GM23338 (cell line): Measurements from ENCODE around the gene TTC33. TPM values are rescaled to one million over a fixed set of nuclear protein-coding genes. Genes with fewer than 3 reads are reported as not detected.

Experiments used
- ATAC-seq: fragments of 200-7000 bp; cut with Tn5 transposase; 3 replicates; pipeline ENCODE4 v1.9.1; 2020
- DNase-seq: peaks from one replicate; pipeline ENCODE4 v3.0.0-alpha.2; 2015; ENCODE audit warnings: low spot score
- H2AFZ ChIP-seq: fragments of 200-600 bp; sonication (generic); 2 replicates; pipeline ENCODE4 v1.8.0; 2016; ENCODE audit warnings: antibody characterized with exemption, mild to moderate bottlenecking, moderate library complexity
- H3F3A ChIP-seq: fragments of 200-600 bp; sonication (generic); replicated peaks from 2 replicates; pipeline ENCODE4 v1.8.0; 2017; ENCODE audit warnings: antibody characterized with exemption, mixed run types, low read depth
- H3K27ac ChIP-seq: fragments of 200-600 bp; sonication (generic); 2 replicates; pipeline ENCODE4 v1.6.1; 2016; ENCODE audit warnings: low read depth
- H3K27me3 ChIP-seq: fragments of 200-600 bp; sonication (generic); 2 replicates; pipeline ENCODE4 v1.8.0; 2016; ENCODE audit warnings: mild to moderate bottlenecking, mixed run types, moderate library complexity; ENCODE audit not compliant: insufficient read depth
- H3K36me3 ChIP-seq: fragments of 200-600 bp; sonication (generic); 2 replicates; pipeline ENCODE4 v1.8.0; 2016; ENCODE audit warnings: mild to moderate bottlenecking; ENCODE audit not compliant: insufficient read depth
- H3K4me1 ChIP-seq: fragments of 200-600 bp; sonication (generic); 2 replicates; pipeline ENCODE4 v1.8.0; 2016; ENCODE audit warnings: mild to moderate bottlenecking, moderate library complexity; ENCODE audit not compliant: insufficient read depth
- H3K4me2 ChIP-seq: fragments of 200-600 bp; sonication (generic); 2 replicates; pipeline ENCODE4 v1.7.1; 2017; ENCODE audit warnings: mixed run types
- H3K4me3 ChIP-seq: fragments of 200-600 bp; sonication (generic); 2 replicates; pipeline ENCODE4 v1.6.1; 2016; ENCODE audit warnings: mixed run types
- H3K79me2 ChIP-seq: fragments of 200-600 bp; sonication (generic); replicated peaks from 2 replicates; pipeline ENCODE4 v1.8.0; 2017; ENCODE audit warnings: mild to moderate bottlenecking; ENCODE audit not compliant: insufficient read depth
- H3K9me2 ChIP-seq: fragments of 200-600 bp; sonication (generic); 2 replicates; pipeline ENCODE4 v1.8.0; 2017; ENCODE audit not compliant: insufficient read depth
- H4K20me1 ChIP-seq: fragments of 200-600 bp; sonication (generic); replicated peaks from 2 replicates; pipeline ENCODE4 v1.8.0; 2017; ENCODE audit warnings: mild to moderate bottlenecking; ENCODE audit not compliant: insufficient read depth
- H3K27ac Mint-ChIP-seq: 2 replicates; pipeline ENCODE4 v1.8.0; 2020; ENCODE audit warnings: inconsistent platforms, mild to moderate bottlenecking, moderate library complexity, mixed read lengths
- H3K27me3 Mint-ChIP-seq: 3 replicates; pipeline ENCODE4 v1.8.0; 2022; ENCODE audit warnings: low read depth, mild to moderate bottlenecking, moderate library complexity, mixed read lengths, inconsistent platforms; ENCODE audit not compliant: insufficient read depth, poor library complexity
- H3K36me3 Mint-ChIP-seq: 3 replicates; pipeline ENCODE4 v1.8.0; 2021; ENCODE audit warnings: low read depth, mild to moderate bottlenecking, inconsistent platforms, moderate library complexity, mixed read lengths
- H3K4me1 Mint-ChIP-seq: 3 replicates; pipeline ENCODE4 v1.8.0; 2020; ENCODE audit warnings: mild to moderate bottlenecking, inconsistent platforms, mixed read lengths
- H3K4me3 Mint-ChIP-seq: 3 replicates; pipeline ENCODE4 v1.8.0; 2021; ENCODE audit warnings: moderate library complexity, mild to moderate bottlenecking, inconsistent platforms, mixed read lengths
- H3K9me3 Mint-ChIP-seq: 3 replicates; pipeline ENCODE4 v1.8.0; 2020; ENCODE audit warnings: moderate library complexity, mild to moderate bottlenecking, inconsistent platforms, mixed read lengths
- CREB1 ChIP-seq: fragments of 250-450 bp; sonication (Bioruptor Pico); IDR thresholded peaks from 2 replicates; pipeline ENCODE4 v1.5.0; 2020; ENCODE audit warnings: low read depth, mild to moderate bottlenecking, moderate library complexity
- EZH2 ChIP-seq: fragments of 200-600 bp; sonication (generic); IDR thresholded peaks from one replicate; pipeline ENCODE4 v1.8.0; 2017; ENCODE audit warnings: antibody characterized with exemption, mild to moderate bottlenecking, low read depth; ENCODE audit not compliant: unreplicated experiment
- EZH2phosphoT487 ChIP-seq: fragments of 200-600 bp; sonication (generic); IDR thresholded peaks from one replicate; pipeline ENCODE4 v1.8.1; 2018; ENCODE audit warnings: antibody characterized with exemption; ENCODE audit not compliant: unreplicated experiment
- JUNB ChIP-seq: IDR thresholded peaks from one replicate; pipeline ENCODE4 v1.6.1; 2016; ENCODE audit warnings: antibody characterized with exemption; ENCODE audit not compliant: unreplicated experiment
- POLR2AphosphoS5 ChIP-seq: IDR thresholded peaks from 2 replicates; pipeline ENCODE4 v1.6.1; 2016; ENCODE audit warnings: antibody characterized with exemption, low read depth
- STAT1 ChIP-seq: IDR thresholded peaks from one replicate; pipeline ENCODE4 v1.6.1; 2016; ENCODE audit warnings: antibody characterized with exemption; ENCODE audit not compliant: unreplicated experiment
- ZNF114 ChIP-seq: fragments of 250-450 bp; sonication (Bioruptor Pico); IDR thresholded peaks from 2 replicates; pipeline ENCODE4 v1.5.0; 2020; ENCODE audit warnings: mild to moderate bottlenecking, moderate library complexity
- ZNF331 ChIP-seq: fragments of 250-450 bp; sonication (Bioruptor Pico); IDR thresholded peaks from 2 replicates; pipeline ENCODE4 v1.5.0; 2020; ENCODE audit warnings: low read depth, mild to moderate bottlenecking, moderate library complexity
- ZNF462 ChIP-seq: fragments of 250-450 bp; sonication (Bioruptor Pico); IDR thresholded peaks from 2 replicates; pipeline ENCODE4 v1.5.0; 2020; ENCODE audit warnings: mild to moderate bottlenecking, moderate library complexity
- polyA plus RNA-seq: library from polyadenylated mRNA; unstranded; fragments of >200 nt; fragmentation: Nextera tagmentation; extraction: Ambion mirVana; gene quantifications from 2 replicates; pipeline ENCODE4 v1.2.1, GENCODE V29; 2016
- total RNA-seq: library from RNA; depleted of rRNA; stranded (reverse); fragments of >200 nt; shearing (Covaris generic); gene quantifications from 2 replicates; pipeline ENCODE4 v1.2.3, GENCODE V29; 2014
- TF ChIP-seq, protein P1 (sequence below), 2 experiments: fragments of 200-600 bp in 1 of 2; sonication (generic) in 1 of 2; conservative IDR thresholded peaks; 2 replicates each; pipeline versions ENCODE4 v1.5.1 to v1.6.1; 2016 to 2017; ENCODE audit warnings: antibody characterized with exemption in 2 of 2, low read depth in 2 of 2, mild to moderate bottlenecking in 2 of 2, moderate library complexity in 1 of 2

The TTC33 gene
- total and polyA plus RNA-seq, 2 experiments from 2014 or later: 4.1 to 11.5 TPM

GRCh38 chr5:40489421-40489820, 266.3 kb downstream of the TTC33 start (continued):
- no peak for TF ChIP-seq ZNF114 (CRISPR knock-in tag)
- no peak for TF ChIP-seq STAT1
- no peak for TF ChIP-seq EZH2
- TF ChIP-seq, protein P1, sequence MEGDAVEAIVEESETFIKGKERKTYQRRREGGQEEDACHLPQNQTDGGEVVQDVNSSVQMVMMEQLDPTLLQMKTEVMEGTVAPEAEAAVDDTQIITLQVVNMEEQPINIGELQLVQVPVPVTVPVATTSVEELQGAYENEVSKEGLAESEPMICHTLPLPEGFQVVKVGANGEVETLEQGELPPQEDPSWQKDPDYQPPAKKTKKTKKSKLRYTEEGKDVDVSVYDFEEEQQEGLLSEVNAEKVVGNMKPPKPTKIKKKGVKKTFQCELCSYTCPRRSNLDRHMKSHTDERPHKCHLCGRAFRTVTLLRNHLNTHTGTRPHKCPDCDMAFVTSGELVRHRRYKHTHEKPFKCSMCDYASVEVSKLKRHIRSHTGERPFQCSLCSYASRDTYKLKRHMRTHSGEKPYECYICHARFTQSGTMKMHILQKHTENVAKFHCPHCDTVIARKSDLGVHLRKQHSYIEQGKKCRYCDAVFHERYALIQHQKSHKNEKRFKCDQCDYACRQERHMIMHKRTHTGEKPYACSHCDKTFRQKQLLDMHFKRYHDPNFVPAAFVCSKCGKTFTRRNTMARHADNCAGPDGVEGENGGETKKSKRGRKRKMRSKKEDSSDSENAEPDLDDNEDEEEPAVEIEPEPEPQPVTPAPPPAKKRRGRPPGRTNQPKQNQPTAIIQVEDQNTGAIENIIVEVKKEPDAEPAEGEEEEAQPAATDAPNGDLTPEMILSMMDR (conservative IDR thresholded peaks at IDR 0.05; ENCODE audit: low read depth in 2 of 2): no peak
- TF ChIP-seq POLR2AphosphoS5: no peak
- TF ChIP-seq EZH2phosphoT487: no peak

- Histone ChIP-seq H3K4me3 (no peak overlapping the region), H3F3A (no peaks in the 10 kb centered on the region), H2AFZ (no peak overlapping the region), H4K20me1 (no peaks in the 10 kb centered on the region), H3K4me2 (no peak overlapping the region), H3K9me2 (peaks cover 2% of the 10 kb centered on the region; the same call in 1 of the 2 replicates), H3K4me1 (no peaks in the 10 kb centered on the region), H3K27ac (no peak overlapping the region), H3K79me2 (no peaks in the 10 kb centered on the region), H3K36me3 (no peaks in the 10 kb centered on the region), H3K27me3 (no peaks in the 10 kb centered on the region)
- Mint-ChIP-seq H3K4me1 (peaks cover 2% of the 10 kb centered on the region; the same call in 2 of the 3 replicates), H3K4me3 (no peak overlapping the region), H3K36me3 (no peaks in the 10 kb centered on the region), H3K9me3 (no peaks in the 10 kb centered on the region; the same call in 2 of the 3 replicates), H3K27ac (no peak overlapping the region), H3K27me3 (no peaks in the 10 kb centered on the region)
- TF ChIP-seq ZNF331 (CRISPR knock-in tag) (no peak), CREB1 (CRISPR knock-in tag) (no peak), ZNF462 (no peak), JUNB (no peak), EZH2 (no peak)
- ATAC-seq: no peak
- DNase-seq: no peak
Observed at GRCh38 chr5:40486437-40487275, 269.1 kb downstream of the TTC33 start.
